IMR-90 (cell line): ENCODE measurements around the gene MOG. TPM values are rescaled to one million over a fixed set of nuclear protein-coding genes. Genes with fewer than 3 reads are reported as not detected.

Experiments used
- ATAC-seq: fragments of 200-7000 bp; cut with Tn5 transposase; 2 replicates; pipeline ENCODE4 v1.9.1; 2020; ENCODE audit warnings: low read depth, mild to moderate bottlenecking, moderate library complexity
- BruUV-seq: library from RNA; stranded (reverse); fragments of 400-500 nt; replicated peaks from 2 replicates; lab custom pipeline; 2021; lab: Mats Ljungman, UMichigan
- CTCF ChIA-PET: fragments of 300-600 bp; formaldehyde crosslinking; extraction: SDS; loops from one replicate; lab custom pipeline; 2021; ENCODE audit warnings: antibody characterized with exemption; lab: Yijun Ruan, JAX
- POLR2A ChIA-PET: fragments of 300-600 bp; sonication (Branson Sonifier 250); formaldehyde crosslinking; loops from one replicate; lab custom pipeline; 2022; ENCODE audit warnings: antibody characterized with exemption; ENCODE audit not compliant: unreplicated experiment; lab: Charles Lee
- DNase-seq: peaks from one replicate; pipeline ENCODE4 v3.0.0; 2013
- H2AFZ ChIP-seq: replicated peaks from 2 replicates; pipeline ENCODE3; 2013; ENCODE audit warnings: low read length, mild to moderate bottlenecking; ENCODE audit not compliant: poor library complexity
- H2AK5ac ChIP-seq: 2 replicates; pipeline ENCODE4 v1.6.1; 2013; ENCODE audit warnings: low read depth, low read length, inconsistent platforms
- H2AK9ac ChIP-seq: replicated peaks from 2 replicates; pipeline ENCODE3; 2013; ENCODE audit warnings: mild to moderate bottlenecking, low read depth, low read length, moderate library complexity; ENCODE audit not compliant: poor library complexity
- H2BK120ac ChIP-seq: 2 replicates; pipeline ENCODE4 v1.6.1; 2013; ENCODE audit warnings: low read depth, low read length, inconsistent platforms
- H2BK15ac ChIP-seq: 3 replicates; pipeline ENCODE4 v1.6.1; 2013; ENCODE audit warnings: low read depth, low read length, inconsistent platforms
- H2BK20ac ChIP-seq: 2 replicates; pipeline ENCODE4 v1.6.1; 2013; ENCODE audit warnings: low read depth, mild to moderate bottlenecking, inconsistent platforms, low read length, moderate library complexity
- H2BK5ac ChIP-seq: 2 replicates; pipeline ENCODE4 v1.6.1; 2013; ENCODE audit warnings: mild to moderate bottlenecking, low read depth, low read length, inconsistent platforms; ENCODE audit not compliant: poor library complexity, severe bottlenecking
- H3K14ac ChIP-seq: replicated peaks from 2 replicates; pipeline ENCODE4 v1.6.1; 2013; ENCODE audit warnings: low read depth, low read length, inconsistent platforms
- H3K18ac ChIP-seq: 2 replicates; pipeline ENCODE4 v1.6.1; 2013; ENCODE audit warnings: low read depth, low read length, control low read depth
- H3K23ac ChIP-seq: 2 replicates; pipeline ENCODE4 v1.6.1; 2013; ENCODE audit warnings: low read depth, low read length, inconsistent platforms
- H3K27ac ChIP-seq: 2 replicates; pipeline ENCODE4 v1.5.1; 2013; ENCODE audit warnings: mild to moderate bottlenecking, control low read depth, low read length; ENCODE audit not compliant: insufficient read depth
- H3K27me3 ChIP-seq: 2 replicates; pipeline ENCODE4 v1.6.1; 2013; ENCODE audit warnings: low read length; ENCODE audit not compliant: control insufficient read depth, insufficient read depth
- H3K36me3 ChIP-seq: 2 replicates; pipeline ENCODE4 v1.6.1; 2013; ENCODE audit warnings: low read length, mixed read lengths; ENCODE audit not compliant: control insufficient read depth, insufficient read depth
- H3K4ac ChIP-seq: 2 replicates; pipeline ENCODE4 v1.6.1; 2013; ENCODE audit warnings: low read depth, low read length, inconsistent platforms
- H3K4me1 ChIP-seq: 2 replicates; pipeline ENCODE4 v1.6.1; 2013; ENCODE audit warnings: low read length, mixed read lengths; ENCODE audit not compliant: control insufficient read depth, insufficient read depth
- H3K4me2 ChIP-seq: 2 replicates; pipeline ENCODE4 v1.6.1; 2013; ENCODE audit warnings: low read depth, mild to moderate bottlenecking, control low read depth, low read length, moderate library complexity
- H3K4me3 ChIP-seq: 2 replicates; pipeline ENCODE4 v1.5.1; 2013; ENCODE audit warnings: low read depth, mild to moderate bottlenecking, control low read depth, low read length, moderate library complexity; ENCODE audit not compliant: insufficient read depth
- H3K56ac ChIP-seq: 2 replicates; pipeline ENCODE4 v1.6.1; 2013; ENCODE audit warnings: low read length, inconsistent platforms; ENCODE audit not compliant: insufficient read depth; ENCODE audit errors: extremely low read depth
- H3K79me1 ChIP-seq, 2 experiments: 2 replicates each; pipeline ENCODE4 v1.6.1; 2013; ENCODE audit warnings: low read length in 2 of 2, inconsistent platforms in 1 of 2, low read depth in 1 of 2
- H3K9ac ChIP-seq: 2 replicates; pipeline ENCODE4 v1.6.1; 2013; ENCODE audit warnings: low read depth, low read length, control low read depth
- H3K9me1 ChIP-seq: 2 replicates; pipeline ENCODE4 v1.6.1; 2013; ENCODE audit warnings: low read length, inconsistent platforms; ENCODE audit not compliant: insufficient read depth
- H3K9me3 ChIP-seq: 2 replicates; pipeline ENCODE4 v1.6.1; 2013; ENCODE audit warnings: low read length; ENCODE audit not compliant: control insufficient read depth, insufficient read depth
- H4K20me1 ChIP-seq: 2 replicates; pipeline ENCODE4 v1.6.1; 2013; ENCODE audit warnings: low read length, inconsistent platforms; ENCODE audit not compliant: insufficient read depth
- H4K5ac ChIP-seq: 2 replicates; pipeline ENCODE4 v1.6.1; 2013; ENCODE audit warnings: mild to moderate bottlenecking, low read depth, low read length, control low read depth
- H4K8ac ChIP-seq, 2 experiments: 2 replicates each; pipeline ENCODE4 v1.6.1; 2013; ENCODE audit warnings: low read depth in 2 of 2, low read length in 2 of 2, control low read depth in 1 of 2, inconsistent platforms in 1 of 2
- H4K91ac ChIP-seq: 2 replicates; pipeline ENCODE4 v1.6.1; 2013; ENCODE audit warnings: low read depth, low read length, inconsistent platforms; ENCODE audit not compliant: insufficient read depth
- ELK1 ChIP-seq: fragments of 150-350 bp; IDR thresholded peaks from 2 replicates; pipeline ENCODE4 v1.6.1; 2016; ENCODE audit warnings: low read depth, mild to moderate bottlenecking, low read length, moderate library complexity, borderline replicate concordance
- FOS ChIP-seq: fragments of 150-350 bp; IDR thresholded peaks from 2 replicates; pipeline ENCODE4 v1.6.1; 2016; ENCODE audit warnings: low read depth, low read length
- MAFK ChIP-seq: IDR thresholded peaks from 2 replicates; pipeline ENCODE4 v1.6.1; 2012; ENCODE audit warnings: low read depth, low read length, improper control_type of control experiment
- RCOR1 ChIP-seq: IDR thresholded peaks from 2 replicates; pipeline ENCODE4 v1.6.1; 2012; ENCODE audit warnings: mild to moderate bottlenecking, low read length, improper control_type of control experiment; ENCODE audit not compliant: insufficient replicate concordance
- WGBS, 2 experiments: methylation state at CpG; one replicate each; pipeline versions ENCODE4 v1.1.5 to v1.1.7; 2013; ENCODE audit warnings: missing lambda C conversion rate in 2 of 2; ENCODE audit not compliant: insufficient read length in 1 of 2; ENCODE audit errors: extremely low coverage in 2 of 2; 5-methylcytosine and 5-hydroxymethylcytosine counted together
- dilution Hi-C: fragments of 300-500 bp; cut with HindIII; formaldehyde crosslinking; loops from one replicate; pipeline ENCODE4 v1.14.3; 2018; ENCODE audit warnings: low sequenced_read_pairs; ENCODE audit not compliant: unreplicated experiment
- in situ Hi-C: fragments of 300-500 bp; cut with MboI; formaldehyde crosslinking; loops from 3 replicates; pipeline ENCODE4 v1.14.3; 2019; ENCODE audit warnings: low sequenced_read_pairs, inconsistent platforms, mixed read lengths
- intact Hi-C: fragments of 100-400 bp; cut with micrococcal nuclease; formaldehyde crosslinking; loops from 2 replicates; pipeline ENCODE4 v1.10.0; 2022
- polyA plus RNA-seq, 3 experiments: library from polyadenylated mRNA; depleted of rRNA; stranded (reverse); fragments of >200 nt; gene quantifications; 2 replicates each; pipeline ENCODE4 v1.2.3, GENCODE V29; 2012; ENCODE audit warnings: low replicate concordance in 1 of 3
- total RNA-seq: library from RNA; depleted of rRNA; stranded (reverse); fragments of >200 nt; gene quantifications from 2 replicates; pipeline ENCODE4 v1.2.3, GENCODE V29; 2012

Gene MOG
- total and polyA plus RNA-seq, 2 of the 4 experiments (the other 2 are of a cell fraction) = not detected

GRCh38 chr6:29631209-29631810, 25.6 kb upstream of the MOG start:
- no peak for TF ChIP-seq RCOR1
- TF ChIP-seq ELK1 = no peak
- TF ChIP-seq FOS = no peak
- peak; percentile 17; the same call in 1 of the 2 replicates for TF ChIP-seq MAFK
- Histone ChIP-seq H3K56ac (no peak overlapping the region), H2BK120ac (0 out of 2 replicates have a peak overlapping the region, but pooled peaks have one; percentile 3), H4K5ac (no peak overlapping the region), H3K79me1 (peaks cover 16 to 44% of the 10 kb centered on the region in 2 experiments; a peak in 3 of 4 replicates), H2BK5ac (no peak overlapping the region), H3K14ac (0 out of 2 replicates have a peak overlapping the region, but pooled peaks have one; percentile 48), H2AK5ac (peak overlapping the region; percentile 83), H3K4me2 (peak overlapping the region; percentile 82), H2BK20ac (no peak overlapping the region), H3K9me1 (peaks cover 14% of the 10 kb centered on the region), H4K20me1 (peaks cover 4% of the 10 kb centered on the region), H3K4me3 (peak overlapping the region; percentile 20), H3K18ac (no peak overlapping the region), H4K8ac (peak overlapping the region in 1 of 2 experiments; percentile 62; a peak in 1 of 4 replicates), H2BK15ac (no peak overlapping the region), H2AFZ (peak overlapping the region; percentile 80), H3K4ac (peak overlapping the region; percentile 48), H3K27me3 (no peaks in the 10 kb centered on the region), H3K23ac (peak overlapping the region; percentile 98; the same call in 1 of the 2 replicates), H3K36me3 (no peaks in the 10 kb centered on the region), H2AK9ac (peak overlapping the region; percentile 38), H3K9me3 (no peaks in the 10 kb centered on the region), H4K91ac (0 out of 2 replicates have a peak overlapping the region, but pooled peaks have one; percentile 0), H3K4me1 (peaks cover 11% of the 10 kb centered on the region), H3K27ac (no peak overlapping the region), H3K9ac (peak overlapping the region; percentile 16; the same call in 1 of the 2 replicates)
- dilution Hi-C loops = no loop called here
- CTCF ChIA-PET = no interaction called here
- peak; percentile 34 for DNase-seq
- POLR2A ChIA-PET = no interaction called here
- whole genome bisulfite sequencing, 2 experiments = no CpG with 5 or more reads among the region's 14 CpGs
- ATAC-seq = no peak
- intact Hi-C loops = loop anchor here (5.0 kb wide), 2 partner anchors 121 to 1404 kb away; partner anchors contain the start of gene ZSCAN9
- in situ Hi-C loops = no loop called here
- BruUV-seq = no TSS peak
